ENCODE measurements around the gene ITGB5.

DNA sequence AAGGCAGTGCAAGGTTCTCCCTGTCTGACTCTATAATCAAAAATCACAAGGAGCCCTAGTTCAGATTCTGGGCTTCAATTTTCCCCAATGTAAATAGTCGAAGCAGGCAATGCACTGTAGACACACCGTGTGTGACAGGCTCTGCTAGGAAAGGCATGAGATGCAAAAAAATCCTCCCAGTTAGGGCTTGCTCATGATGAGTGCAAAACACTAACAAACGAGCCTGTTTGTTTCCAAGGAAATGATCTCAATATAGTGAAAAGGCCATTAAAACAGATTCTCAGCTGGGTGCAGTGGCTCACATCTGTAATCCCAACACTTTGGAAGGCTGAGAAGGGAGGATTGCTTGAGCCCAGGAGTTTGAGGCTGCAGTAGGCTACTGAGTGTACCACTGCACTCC lies 101.2 kb downstream of the ITGB5 start:
- TF ChIP-seq, protein P1, sequence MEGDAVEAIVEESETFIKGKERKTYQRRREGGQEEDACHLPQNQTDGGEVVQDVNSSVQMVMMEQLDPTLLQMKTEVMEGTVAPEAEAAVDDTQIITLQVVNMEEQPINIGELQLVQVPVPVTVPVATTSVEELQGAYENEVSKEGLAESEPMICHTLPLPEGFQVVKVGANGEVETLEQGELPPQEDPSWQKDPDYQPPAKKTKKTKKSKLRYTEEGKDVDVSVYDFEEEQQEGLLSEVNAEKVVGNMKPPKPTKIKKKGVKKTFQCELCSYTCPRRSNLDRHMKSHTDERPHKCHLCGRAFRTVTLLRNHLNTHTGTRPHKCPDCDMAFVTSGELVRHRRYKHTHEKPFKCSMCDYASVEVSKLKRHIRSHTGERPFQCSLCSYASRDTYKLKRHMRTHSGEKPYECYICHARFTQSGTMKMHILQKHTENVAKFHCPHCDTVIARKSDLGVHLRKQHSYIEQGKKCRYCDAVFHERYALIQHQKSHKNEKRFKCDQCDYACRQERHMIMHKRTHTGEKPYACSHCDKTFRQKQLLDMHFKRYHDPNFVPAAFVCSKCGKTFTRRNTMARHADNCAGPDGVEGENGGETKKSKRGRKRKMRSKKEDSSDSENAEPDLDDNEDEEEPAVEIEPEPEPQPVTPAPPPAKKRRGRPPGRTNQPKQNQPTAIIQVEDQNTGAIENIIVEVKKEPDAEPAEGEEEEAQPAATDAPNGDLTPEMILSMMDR (IDR thresholded peaks at IDR 0.05) = no peak
- TF ChIP-seq EP300 (IDR thresholded peaks at IDR 0.05) (no peak), POLR2A (IDR thresholded peaks at IDR 0.05) (no peak)
